PC-9 (cell line): ENCODE results near the gene PRDM16.

Experiments
- EZH2 ChIP-seq: fragments of 200-600 bp; sonication (generic); IDR thresholded peaks from 2 replicates; pipeline ENCODE4 v1.8.0; 2017; ENCODE audit warnings: antibody characterized with exemption, low read depth
- TF ChIP-seq, protein P1 (sequence below): fragments of 200-600 bp; sonication (generic); conservative IDR thresholded peaks from 2 replicates; pipeline ENCODE4 v1.6.1; 2017; ENCODE audit warnings: mixed run types, antibody characterized with exemption, mild to moderate bottlenecking, moderate library complexity

DNA sequence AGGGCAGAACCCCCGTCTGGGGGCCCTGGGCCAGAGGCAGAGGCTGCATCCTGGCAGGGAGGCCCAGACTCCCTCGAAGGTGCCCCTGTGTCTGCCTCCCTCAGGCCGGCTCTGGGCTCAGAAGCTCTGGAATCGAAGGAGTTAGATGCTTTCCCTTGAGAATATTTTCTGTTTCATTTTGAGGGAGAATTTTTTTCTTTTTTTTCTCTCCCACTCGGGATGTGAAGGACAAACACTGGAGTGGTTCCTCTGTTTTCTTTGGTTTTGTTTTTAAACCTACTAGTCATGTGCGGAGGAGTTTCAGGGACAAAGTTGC lies 44.7 kb downstream of the PRDM16 start:
- TF ChIP-seq, protein P1, sequence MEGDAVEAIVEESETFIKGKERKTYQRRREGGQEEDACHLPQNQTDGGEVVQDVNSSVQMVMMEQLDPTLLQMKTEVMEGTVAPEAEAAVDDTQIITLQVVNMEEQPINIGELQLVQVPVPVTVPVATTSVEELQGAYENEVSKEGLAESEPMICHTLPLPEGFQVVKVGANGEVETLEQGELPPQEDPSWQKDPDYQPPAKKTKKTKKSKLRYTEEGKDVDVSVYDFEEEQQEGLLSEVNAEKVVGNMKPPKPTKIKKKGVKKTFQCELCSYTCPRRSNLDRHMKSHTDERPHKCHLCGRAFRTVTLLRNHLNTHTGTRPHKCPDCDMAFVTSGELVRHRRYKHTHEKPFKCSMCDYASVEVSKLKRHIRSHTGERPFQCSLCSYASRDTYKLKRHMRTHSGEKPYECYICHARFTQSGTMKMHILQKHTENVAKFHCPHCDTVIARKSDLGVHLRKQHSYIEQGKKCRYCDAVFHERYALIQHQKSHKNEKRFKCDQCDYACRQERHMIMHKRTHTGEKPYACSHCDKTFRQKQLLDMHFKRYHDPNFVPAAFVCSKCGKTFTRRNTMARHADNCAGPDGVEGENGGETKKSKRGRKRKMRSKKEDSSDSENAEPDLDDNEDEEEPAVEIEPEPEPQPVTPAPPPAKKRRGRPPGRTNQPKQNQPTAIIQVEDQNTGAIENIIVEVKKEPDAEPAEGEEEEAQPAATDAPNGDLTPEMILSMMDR = no peak
- no peak for TF ChIP-seq EZH2
